CD4-positive, alpha-beta T cell treated with Interleukin-12 subunit alpha and Interleukin-12 subunit beta, for 1 hour (primary cell): Measurements from ENCODE around the gene RPH3AL.
"Not testable (repeated sequence)": the region's sequence is repeated elsewhere in the genome, so short reads cannot be mapped to it uniquely, and the experiment has no call there.

ENCODE experiments used
- DNase-seq: peaks from one replicate; pipeline ENCODE4 v3.0.0-alpha.2; 2020

Gene RPH3AL

DNA sequence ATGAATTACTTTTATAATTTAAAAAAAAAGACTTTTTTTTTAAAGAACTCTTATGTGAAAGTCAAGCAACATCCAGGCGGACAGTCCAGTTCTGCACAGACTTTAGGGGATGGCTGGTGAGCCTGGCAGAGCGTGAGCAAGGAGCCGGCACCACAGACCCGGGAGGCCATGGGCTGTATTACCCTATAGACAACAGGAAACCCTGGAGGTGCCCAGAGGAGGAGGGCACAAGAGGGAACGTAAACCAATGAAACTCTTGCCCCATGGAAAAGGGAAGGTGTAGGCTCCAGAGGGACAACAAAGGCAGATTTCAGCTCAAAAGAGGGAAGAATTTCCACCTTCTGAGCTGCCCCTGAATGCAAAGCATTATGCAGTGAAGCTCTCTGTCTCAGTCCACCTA is 25.5 kb upstream of the RPH3AL start:
- no peak for DNase-seq

DNA sequence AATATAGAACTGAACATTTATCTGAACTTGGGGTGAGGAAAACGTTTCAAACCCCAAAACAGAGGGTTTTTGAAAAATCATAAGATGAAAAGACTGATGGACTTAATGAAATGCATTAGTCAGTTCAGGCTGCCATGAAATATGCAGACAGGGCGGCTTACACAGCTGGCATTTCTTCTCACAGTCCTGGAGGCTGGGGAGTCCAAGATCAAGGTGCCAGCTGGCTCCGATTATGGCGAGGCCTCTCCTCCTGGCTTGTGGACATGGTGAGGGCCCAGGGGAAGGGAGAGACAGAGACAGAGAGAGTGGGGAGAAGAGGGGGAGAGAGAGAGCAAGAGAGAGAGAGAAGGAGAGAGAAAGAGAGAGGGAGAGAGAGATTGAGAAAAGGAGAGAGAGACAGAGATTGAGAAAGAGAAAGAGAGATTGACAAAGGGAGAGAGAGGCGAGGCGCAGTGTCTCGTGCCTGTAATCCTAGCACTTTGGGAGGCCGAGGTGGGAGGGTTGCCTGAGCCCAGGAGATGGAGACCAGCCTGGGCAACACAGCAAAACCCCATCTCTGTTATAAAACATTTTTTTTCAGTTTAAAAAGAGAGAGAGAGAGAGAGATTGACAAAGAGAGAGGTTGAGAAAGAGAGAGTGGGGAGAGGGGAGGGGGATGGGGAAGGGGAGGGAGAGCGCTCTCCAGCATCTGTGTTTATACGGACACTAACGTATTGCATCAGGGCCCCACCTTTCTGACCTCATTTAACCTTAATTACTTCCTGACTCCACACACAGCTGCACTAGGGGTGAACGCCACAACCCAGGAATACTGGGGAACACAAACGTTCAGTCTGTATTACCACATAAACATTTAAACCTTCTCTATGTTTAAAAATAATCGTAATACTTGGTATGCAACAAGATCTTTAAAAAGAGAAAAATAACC is 24.6 kb upstream of the RPH3AL start:
- no peak for DNase-seq

DNA sequence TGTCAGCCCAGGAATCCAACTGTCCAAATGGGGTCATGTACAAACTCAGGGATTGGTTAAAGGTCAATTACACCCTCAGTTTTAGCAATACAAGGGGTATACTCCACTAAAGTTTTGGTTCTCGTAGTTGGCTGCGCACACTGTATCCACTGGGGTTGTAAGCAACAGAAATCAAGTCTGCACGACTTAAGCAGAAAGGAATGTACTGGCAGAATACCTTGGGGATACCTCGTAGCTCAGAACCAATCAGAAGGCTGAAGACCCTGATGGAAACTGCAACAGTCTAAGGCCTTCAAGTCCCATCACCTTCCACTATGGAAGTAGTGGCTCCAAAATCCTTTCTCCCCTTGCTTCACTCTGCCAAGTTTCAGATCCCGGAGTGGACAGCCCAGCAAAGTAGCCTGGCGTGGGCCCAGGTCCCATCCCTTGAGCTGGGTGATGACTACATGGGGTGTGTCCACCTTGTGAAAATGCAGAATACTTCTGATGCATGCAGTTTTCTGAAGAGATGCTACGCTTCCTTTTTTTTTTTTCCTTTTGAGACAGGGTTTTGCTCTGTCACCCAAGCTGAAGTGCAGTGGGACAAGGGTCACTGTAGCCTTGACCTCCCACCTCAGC is 21.1 kb upstream of the RPH3AL start:
- no peak for DNase-seq

DNA sequence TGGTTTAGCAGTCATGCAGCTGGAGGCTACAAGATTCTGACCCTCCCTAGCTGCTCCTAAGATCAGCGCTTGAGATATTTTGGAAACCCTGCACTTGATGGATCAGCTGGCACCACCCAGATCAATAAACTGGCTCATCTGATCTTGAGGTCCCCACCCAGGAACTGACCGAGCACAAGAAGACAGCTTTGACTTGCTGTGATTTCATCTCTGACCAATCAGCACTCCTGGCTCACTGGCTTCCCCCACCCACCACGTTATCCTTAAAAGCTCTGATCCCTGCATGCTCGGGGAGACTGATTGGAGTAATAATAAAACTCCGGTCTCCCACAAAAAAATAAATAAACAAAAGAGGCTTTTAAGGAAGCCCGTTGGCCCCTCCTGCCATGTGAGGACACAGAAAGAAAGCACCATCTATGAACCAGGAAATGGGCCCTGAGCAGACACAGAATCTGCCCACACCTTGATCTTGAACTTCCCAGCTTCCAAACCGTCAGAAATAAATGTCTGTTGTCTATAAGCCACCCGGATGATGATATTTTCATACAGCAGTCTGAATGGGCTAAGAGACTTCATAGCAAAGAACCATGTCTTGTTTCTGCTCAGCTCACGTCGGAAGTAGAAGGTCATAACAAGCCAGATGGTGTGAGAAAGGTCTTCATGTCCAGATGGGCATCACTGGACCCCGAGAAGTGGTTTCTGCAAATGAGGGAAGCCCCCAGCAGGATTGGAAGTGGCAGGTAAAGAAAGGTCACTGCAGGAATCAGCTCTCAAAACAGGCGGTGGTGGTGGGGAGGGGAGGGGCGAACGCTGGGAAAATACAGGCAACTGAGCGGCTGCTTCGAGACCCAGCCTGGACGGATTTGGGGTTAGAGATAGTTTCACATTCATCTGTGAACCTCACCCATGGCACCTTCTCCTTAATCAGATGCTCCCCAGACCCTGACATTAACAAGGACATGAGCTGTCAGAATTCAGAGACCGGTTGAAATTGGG is 19.8 kb upstream of the RPH3AL start:
- no peak for DNase-seq

DNA sequence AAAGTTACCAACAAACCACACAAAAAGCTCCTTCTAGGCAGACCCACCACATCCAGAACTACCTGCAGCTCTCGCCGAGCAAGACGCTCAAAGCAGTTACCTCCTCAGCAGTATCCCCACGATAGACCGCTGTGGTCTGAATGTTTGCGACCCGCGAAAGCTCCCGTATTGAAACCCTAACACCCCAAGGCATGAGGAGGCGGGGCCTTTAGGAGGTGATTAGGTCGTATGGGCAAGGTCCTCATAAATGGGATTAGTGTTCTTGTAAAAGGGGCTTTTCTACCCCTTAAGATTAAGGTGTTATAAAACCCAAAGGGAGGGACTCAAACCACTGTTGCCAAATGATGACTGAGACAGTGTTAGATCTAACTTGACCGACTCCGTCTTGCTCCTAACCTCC is 19.0 kb upstream of the RPH3AL start:
- DNase-seq: no peak

DNA sequence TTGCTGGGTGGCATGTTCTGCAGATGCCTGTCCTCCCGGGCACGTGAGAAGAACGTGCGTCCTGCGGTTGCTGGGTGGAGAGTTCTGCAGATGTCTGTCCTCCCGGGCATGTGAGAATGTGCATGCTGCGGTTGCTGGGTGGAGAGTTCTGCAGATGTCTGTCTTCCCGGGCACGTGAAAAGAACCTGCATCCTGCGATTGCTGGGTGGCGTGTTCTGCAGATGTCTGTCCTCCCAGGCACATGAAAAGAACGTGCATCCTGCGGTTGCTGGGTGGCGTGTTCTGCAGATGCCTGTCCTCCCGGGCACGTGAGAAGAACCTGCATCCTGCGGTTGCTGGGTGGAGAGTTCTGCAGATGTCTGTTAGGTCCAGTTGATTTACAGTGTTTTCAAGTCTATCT is 15.0 kb upstream of the RPH3AL start:
- not testable (repeated sequence) for DNase-seq

DNA sequence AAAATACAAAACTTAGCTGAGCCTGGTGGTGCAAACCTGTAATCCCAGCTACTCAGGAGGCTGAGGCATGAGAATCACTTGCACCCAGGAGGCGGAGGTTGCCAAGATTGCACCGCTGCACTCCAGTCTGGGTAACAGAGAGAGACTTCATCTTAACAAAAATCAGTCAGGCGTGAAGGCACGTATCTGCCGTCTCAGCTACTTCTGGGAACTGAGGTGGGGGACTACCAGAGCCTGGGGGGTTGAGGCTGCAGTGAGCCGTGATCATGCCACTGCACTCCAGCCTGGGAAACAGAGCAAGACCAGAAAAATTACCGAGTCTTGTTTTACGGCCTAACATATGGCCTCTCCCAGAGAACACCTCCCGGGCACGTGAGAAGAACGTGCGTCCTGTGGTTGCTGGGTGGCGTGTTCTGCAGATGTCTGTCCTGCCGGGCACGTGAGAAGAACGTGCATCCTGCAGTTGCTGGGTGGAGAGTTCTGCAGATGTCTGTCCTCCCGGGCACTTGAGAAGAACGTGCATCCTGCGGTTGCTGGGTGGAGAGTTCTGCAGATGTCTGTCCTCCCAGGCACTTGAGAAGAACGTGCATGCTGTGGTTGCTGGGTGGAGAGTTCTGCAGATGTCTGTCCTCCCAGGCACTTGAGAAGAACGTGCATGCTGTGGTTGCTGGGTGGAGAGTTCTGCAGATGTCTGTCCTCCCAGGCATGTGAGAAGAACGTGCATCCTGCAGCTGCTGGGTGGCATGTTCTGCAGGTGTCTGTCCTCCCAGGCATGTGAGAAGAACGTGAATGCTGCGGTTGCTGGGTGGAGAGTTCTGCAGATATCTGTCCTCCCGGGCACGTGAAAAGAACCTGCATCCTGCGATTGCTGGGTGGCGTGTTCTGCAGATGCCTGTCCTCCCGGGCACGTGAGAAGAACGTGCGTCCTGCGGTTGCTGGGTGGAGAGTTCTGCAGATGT is 14.3 kb upstream of the RPH3AL start:
- not testable (repeated sequence) for DNase-seq

DNA sequence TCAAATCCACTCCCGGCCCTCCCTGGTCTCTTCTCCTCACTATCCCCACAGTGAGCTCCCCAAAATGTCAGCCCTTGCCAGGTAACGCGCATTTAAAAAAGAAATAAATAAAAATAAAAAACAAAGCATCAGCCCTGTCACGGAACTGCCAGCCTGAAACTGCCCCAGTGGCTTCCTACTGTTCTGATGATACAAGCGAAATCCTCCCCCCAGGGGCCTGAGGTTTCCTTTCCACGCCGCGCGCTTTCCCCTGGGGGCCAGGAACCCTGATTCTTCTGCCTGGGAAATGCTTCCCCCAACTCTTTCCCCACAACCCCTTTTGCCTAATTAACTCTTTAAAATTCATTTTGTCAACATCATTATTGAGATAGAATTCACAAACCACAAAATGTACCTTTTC is 12.2 kb upstream of the RPH3AL start:
- no peak for DNase-seq

DNA sequence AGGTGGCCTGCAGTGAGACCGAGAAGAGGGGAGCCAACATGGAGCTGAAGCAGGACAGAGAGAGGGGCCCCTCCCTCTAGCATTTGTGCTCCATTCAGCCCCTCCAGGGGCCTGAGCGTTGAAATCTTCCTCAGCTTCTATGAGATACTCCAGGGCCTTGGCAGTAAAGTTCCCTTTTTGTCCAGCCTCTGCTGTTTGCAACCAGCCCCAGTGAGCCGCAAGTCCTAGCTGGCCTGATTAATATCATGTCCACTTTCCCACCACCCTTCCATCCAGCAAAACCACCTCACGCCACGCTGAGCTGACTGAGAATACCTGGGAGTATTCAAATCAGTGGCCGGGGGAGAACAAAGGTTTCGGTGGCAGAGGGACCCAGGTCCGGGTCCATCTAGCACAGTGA is 11.7 kb upstream of the RPH3AL start:
- DNase-seq: no peak

DNA sequence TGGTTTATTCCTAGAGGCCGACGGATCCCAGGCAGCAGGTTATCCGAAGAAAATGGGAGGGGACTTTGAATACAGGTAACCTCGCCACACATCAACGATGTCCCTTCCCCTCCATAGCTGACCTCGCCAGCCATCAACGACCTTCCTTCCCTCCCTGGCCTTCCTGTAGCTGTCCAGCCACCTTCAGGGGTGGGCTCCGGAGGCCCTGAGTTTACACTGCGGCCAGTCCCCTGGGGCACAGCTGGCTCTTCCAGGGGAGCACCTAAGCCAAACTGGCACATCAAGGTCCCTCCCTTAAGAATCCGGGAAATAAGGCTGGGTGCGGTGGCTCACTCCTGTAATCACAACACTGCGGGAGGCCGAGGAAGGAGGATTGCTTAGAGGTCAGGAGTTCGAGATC is 10.1 kb upstream of the RPH3AL start:
- no peak for DNase-seq

DNA sequence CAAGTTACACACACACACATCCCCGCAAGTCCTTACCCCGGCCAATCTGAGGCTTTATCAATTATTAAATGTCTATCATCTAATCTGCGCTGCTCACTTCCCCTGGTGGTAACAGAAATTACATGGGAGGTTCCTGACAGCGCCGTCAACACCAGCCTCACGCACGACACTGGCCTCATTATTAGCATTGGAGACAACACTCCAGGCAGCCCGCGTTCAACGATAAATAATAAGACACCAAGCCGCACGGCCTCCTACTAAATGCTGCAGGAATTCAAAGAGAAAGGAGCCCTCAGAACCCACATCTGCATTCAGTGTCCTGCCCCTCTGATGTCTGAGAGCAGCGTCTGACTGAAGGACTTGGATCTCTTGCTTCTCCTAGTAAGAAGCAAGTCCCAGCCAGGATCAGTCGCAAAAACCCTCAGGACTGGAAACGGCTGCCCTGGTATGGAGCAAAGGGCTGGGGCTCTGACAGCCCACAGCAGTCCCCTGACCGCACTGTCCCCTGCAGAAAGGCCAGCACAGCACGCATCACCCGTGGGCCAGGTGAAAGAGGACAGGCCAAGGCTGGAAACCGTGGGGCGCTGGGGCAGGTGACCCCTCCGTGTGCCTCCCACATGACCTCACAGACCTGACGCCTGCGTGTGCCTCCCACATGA is 7.6 kb upstream of the RPH3AL start:
- DNase-seq: no peak

DNA sequence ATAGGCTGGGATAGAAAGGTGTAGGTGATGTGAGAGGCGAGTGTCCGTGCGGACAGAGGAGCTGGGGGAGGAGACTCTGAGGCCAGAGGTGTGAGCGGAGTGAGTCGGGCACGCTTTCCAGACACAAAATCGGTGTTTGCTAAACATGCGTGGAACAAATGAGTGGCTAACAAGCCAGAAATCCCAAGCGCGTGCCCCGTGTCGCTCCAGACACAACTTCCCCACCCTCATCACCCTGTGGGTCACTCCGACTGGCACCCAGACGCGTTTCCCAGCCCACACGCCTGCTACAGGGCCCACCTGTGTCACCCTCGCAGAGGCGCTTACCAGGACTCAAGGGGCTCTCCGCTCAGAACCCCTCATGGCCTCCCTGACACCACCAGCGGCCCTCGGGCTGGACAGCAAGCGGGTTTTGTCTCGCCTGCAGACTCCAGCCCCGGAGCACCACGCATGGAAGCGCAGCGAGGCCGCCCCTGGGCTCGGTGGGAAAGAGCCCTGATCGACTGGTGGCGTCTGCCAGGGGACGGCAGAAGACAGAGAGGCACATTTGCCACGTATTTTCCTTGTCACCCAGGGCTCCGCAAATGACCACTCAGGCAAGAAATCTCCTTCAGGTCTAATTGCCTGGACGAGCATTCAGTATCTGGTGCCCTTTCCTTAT is 6.0 kb upstream of the RPH3AL start:
- DNase-seq: no peak

DNA sequence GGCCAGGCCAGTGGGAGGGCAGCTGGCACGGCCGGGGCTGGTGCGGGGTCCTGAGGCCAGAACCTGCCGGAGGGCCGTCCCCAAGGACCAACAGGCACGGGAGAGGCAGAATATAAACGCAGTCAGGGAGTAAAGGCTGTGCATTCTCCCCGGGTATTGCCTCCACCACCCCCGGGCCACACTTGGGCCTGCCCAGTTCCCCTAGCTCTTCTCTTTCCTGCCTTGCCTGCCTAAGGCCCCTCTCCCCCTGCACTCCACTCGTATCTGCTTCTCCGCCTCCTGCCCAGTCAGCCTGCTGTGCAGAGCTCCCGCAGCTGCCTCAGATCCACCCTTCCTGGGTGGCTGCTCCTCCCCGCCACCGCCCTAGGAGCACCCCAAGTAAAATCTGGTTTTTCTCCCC is 5.0 kb upstream of the RPH3AL start:
- DNase-seq: no peak

DNA sequence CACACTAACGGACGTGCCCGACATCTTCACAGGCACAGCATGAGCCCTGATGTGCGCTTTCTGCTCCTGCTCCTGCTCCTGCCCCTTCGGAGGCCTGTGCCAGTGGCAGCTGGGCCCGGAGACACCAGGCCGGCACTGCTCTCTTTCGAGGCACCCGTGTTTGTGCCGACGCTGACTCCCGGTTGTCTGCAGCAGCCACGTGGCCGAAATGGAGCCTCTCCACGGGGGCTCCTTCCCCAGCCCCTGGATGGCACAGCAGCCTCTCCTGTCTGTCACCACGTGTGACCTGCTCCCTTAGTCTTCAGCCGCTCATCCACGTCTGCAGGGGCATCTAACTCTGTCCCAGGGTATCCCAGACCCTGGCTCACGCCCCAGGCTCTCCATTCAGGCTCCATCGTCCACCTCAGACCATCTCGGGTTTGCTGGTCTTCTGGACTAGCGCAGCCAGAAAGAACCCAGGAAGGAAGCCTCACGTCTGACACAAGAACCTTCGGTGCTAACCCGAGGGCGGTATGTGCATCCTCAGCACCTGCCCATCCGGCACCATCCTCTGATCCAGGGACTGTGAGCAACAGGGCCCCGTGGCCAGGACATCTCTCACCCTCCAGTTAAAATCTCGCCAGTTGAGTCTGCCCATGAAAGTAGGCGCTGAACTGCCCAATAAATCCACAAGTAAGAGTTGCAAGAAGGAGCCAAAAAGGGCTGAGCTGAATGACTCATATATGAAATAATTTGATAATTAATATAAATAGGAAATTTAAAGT is 4.2 kb upstream of the RPH3AL start:
- DNase-seq: no peak

DNA sequence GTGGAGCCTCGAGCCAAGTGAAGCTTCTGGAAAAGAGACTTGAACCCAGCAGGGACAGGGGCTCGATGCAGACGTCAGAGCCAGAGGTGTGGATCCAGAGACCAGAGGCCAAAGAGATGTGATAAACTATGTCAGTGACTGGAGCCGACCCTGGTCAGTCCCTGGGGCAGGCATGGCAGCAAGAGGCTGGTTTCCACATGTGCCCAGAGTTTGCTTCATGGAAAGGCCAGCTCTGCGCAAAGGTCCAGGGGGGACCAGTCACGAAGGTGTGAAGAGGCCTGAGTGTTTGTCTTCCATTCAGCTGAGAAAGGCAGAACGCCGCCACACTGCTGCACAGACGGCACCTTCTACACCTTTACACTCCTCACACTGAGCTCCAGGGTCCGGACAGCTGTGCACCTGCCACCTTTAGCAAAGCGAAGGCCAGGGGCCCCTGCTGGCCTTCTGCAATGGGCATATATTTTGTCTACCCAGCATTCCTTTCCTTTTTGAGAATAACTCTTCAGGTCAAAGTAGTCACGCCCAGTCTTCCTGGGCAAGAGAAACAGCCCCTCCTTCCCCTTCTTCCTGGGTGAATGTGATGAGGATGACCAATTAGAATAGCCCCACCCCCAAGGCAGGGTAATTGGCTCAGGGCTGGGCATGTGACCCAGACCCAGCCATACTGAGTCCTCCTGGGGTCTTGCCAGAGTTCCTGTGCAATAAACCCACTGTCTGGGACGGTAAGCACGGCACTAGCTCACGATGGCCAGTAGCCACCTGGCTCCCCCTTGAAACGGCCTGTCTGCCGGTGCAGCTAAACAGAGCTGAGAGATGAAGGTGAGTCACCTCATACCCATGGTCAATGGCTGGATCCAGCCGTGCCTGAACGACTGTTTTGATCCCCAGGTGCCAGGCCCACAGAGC is 2.3 kb upstream of the RPH3AL start:
- no peak for DNase-seq

DNA sequence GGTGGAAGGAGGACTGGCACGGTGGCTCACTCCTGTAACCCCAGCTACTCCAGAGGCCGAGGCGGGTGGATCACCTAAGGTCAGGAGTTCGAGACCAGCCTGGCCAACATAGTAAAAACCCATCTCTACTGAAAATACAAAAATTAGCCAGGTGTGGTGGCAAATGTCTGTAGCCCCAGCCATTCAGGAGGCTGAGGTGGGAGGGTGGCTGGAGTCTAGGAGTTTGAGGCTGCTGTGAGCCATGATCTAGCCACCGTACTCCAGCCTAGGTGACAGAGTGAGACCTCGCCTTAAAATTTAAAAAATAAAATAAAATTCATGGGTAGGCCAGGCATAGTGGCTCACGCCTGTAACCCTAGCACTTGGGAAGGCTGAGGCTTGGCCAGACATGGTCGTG is 1.2 kb upstream of the RPH3AL start:
- no peak for DNase-seq

DNA sequence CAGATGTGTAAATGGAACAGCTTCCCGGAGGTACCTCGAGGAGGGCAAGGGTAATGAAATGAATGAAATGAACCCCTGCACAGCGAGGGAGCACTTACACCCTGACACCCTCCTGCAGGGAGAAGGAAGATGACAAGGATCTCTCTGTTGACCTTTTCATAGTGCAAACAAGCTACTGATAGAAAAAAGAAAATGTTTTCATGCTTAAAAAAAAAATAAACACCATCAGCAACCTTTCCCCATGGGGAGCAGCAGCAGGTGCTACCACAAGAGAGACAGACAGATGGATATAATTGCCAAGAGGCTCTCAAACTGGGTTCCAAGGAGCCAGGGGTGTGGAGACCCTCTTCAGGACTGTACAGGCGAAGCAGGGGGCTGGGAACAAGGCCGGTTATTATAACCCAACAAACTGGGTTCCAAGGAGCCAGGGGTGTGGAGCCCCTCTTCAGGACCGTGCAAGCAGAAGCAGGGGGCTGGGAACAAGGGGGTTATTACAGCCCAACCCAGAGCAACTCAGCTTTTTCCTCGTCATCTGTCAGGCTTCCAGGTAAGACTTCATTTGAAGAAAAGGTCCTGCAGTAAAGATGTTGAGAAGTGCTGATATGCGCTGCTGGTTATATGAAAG is 718 bp upstream of the RPH3AL start:
- no peak for DNase-seq

DNA sequence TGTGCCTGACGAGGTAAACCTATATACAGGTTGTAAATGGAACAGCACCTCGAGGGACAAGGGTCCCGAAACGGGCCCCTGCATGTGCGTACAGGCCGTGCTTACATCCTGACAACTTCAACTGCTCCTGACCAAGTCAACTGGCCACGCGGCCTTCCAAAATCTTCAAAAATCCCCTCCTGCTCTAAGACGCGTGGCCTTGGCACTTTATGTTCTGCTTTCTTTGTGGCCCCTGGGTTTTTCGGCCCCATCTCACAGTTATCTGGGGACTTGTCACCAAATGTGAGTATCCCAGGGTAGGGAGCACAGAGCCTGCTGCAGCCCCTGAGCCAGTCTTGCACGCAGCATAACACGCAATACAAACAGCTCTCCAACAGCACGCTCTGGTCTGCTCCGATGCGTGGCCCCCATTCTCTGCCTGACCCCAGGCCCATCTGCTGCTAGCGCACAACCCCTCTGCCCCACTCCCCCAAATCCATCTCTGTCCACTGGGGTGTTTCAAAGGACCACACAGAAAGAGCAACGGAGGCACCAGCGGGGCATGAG is 659 bp downstream of the RPH3AL start:
- no peak for DNase-seq

DNA sequence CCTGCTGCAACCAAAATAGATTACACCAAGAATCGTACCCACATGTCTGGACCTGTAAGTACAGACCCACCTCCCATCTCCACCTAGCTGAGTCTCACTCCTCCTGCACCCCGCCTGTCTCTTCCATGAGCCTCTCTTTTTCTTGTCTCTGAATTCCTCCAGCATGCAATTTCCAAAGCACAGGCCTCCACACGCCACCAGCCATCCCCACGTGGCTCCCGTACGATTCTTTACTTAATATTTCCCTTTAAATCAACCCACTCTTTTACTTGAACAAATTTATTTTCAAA is 1.2 kb downstream of the RPH3AL start:
- DNase-seq: no peak
